Ovary (tissue), 9 donors: ENCODE results near the gene EGR2. TPM values are rescaled to one million over a fixed set of nuclear protein-coding genes. Genes with fewer than 3 reads are reported as not detected.

ENCODE experiments used
- DNase-seq, 5 donors: peaks; one replicate each; pipeline ENCODE4 v3.0.0-alpha.2; 2019 to 2020
- H3K27ac ChIP-seq, 2 donors: fragments of 200-600 bp; one replicate each; pipeline versions ENCODE4 v1.5.1 to v1.8.0; 2019 to 2022
- H3K27me3 ChIP-seq: fragments of 200-600 bp; one replicate; pipeline ENCODE4 v1.8.0; 2022
- H3K36me3 ChIP-seq: fragments of 200-600 bp; sonication (generic); one replicate; pipeline ENCODE4 v1.5.1; 2019
- H3K4me1 ChIP-seq: one replicate; pipeline ENCODE4 v1.8.1; 2013; ENCODE audit warnings: mild to moderate bottlenecking, moderate library complexity; ENCODE audit not compliant: insufficient read depth
- H3K4me3 ChIP-seq: fragments of 200-600 bp; sonication (generic); one replicate; pipeline ENCODE4 v1.5.1; 2017
- H3K9me3 ChIP-seq, 2 donors: fragments of 200-600 bp in 1 of 2; sonication (generic) in 1 of 2; one replicate each; pipeline versions ENCODE4 v1.5.1 to v1.8.1; 2013 to 2019; ENCODE audit warnings: mild to moderate bottlenecking in 1 of 2, moderate library complexity in 1 of 2
- EP300 ChIP-seq: sonication (generic); formaldehyde crosslinking; IDR thresholded peaks from one replicate; pipeline ENCODE4 v1.6.1; 2017; ENCODE audit warnings: antibody characterized with exemption
- POLR2A ChIP-seq: fragments of 450-650 bp; IDR thresholded peaks from one replicate; pipeline ENCODE4 v1.6.1; 2017; ENCODE audit warnings: antibody characterized with exemption, mild to moderate bottlenecking, moderate library complexity
- WGBS, 3 donors: extraction: QIAGEN DNeasy Blood & Tissue Kit in 1 of 3; methylation state at CpG; one replicate each; pipeline versions ENCODE4 v1.1.5 to v1.1.7; 2013 to 2017; 5-methylcytosine and 5-hydroxymethylcytosine counted together
- intact Hi-C, 4 donors: fragments of 100-400 bp; cut with DNase I; formaldehyde crosslinking; loops; one replicate each; pipeline versions ENCODE4 v1.11.0 to v1.15.1; 2022 to 2023
- polyA plus RNA-seq, 2 donors: library from polyadenylated mRNA; stranded (reverse); fragments of 200-250 nt in 1 of 2; fragments of 350-450 nt in 1 of 2; fragmentation: Illumina TruSeq in 1 of 2; extraction: RNeasy Lipid Tissue Mini Kit (QIAGEN cat#74804) in 1 of 2; gene quantifications; one replicate each; pipeline ENCODE4 v1.2.3, GENCODE V29; 2013 to 2014
- total RNA-seq, 7 donors: library from RNA; depleted of rRNA in 2 of 7; stranded (reverse); fragments of >200 nt in 2 of 7; fragmentation: NEBNext Ultra II Directional in 3 of 7; extraction: Animal tissue kit (Norgen Biotek cat#: 25700) in 3 of 7; gene quantifications; one replicate each; pipeline versions ENCODE4 v1.1.0 to v1.2.4, GENCODE V29; 2016 to 2023
- TF ChIP-seq, protein P1 (sequence below), 3 donors: fragments of 450-650 bp in 2 of 3; fragments of 200-600 bp in 1 of 3; IDR thresholded peaks; one replicate each; pipeline versions ENCODE4 v1.5.1 to v1.8.0; 2016 to 2022; ENCODE audit warnings: antibody characterized with exemption in 3 of 3, mild to moderate bottlenecking in 1 of 3
- donor health status: DM: no; HTN: no; CAD: no; lungs with moderate emphysema.
- donor health status: DM: no; HTN: no; CAD: no.
- donor health status: Bipolar disorder and iron deficiency.
- donor health status: DM: yes; HTN: yes; CAD: no.
- donor health status: DM: no; HTN: no; CAD: no.
- donor health status: DM: yes; HTN: yes; CAD: no.

EGR2 gene
- total and polyA plus RNA-seq, 9 donors, result 0.48 to 13.0 (median 4.6) TPM

DNA sequence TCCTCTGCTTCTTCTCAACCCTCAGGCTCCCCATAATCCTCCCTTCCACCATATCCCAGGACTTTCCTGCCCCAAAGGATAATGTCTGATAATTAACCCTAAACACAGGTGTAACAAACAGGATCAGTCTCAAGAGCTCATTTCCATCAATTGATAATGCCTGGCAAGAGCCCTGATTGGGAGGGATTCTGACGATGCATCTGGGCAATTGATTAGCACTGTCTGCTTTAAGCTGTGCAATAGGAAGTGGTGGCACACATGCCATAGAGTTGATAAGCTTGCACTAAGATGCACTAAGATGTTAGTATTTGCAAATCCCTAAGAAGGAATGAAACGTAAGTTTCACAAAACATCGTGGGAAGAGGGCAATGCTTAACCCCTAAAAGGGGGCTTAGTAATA, 27.4 kb upstream of the EGR2 start:
- H3K27ac ChIP-seq, result no peak overlapping the region
- peaks cover 0 to 8% of the 10 kb centered on the region in 2 donors for H3K9me3 ChIP-seq
- no peaks in the 10 kb centered on the region for H3K36me3 ChIP-seq
- no peak for DNase-seq
- no peaks in the 10 kb centered on the region for H3K4me1 ChIP-seq
- TF ChIP-seq EP300, result no peak
- TF ChIP-seq, protein P1, sequence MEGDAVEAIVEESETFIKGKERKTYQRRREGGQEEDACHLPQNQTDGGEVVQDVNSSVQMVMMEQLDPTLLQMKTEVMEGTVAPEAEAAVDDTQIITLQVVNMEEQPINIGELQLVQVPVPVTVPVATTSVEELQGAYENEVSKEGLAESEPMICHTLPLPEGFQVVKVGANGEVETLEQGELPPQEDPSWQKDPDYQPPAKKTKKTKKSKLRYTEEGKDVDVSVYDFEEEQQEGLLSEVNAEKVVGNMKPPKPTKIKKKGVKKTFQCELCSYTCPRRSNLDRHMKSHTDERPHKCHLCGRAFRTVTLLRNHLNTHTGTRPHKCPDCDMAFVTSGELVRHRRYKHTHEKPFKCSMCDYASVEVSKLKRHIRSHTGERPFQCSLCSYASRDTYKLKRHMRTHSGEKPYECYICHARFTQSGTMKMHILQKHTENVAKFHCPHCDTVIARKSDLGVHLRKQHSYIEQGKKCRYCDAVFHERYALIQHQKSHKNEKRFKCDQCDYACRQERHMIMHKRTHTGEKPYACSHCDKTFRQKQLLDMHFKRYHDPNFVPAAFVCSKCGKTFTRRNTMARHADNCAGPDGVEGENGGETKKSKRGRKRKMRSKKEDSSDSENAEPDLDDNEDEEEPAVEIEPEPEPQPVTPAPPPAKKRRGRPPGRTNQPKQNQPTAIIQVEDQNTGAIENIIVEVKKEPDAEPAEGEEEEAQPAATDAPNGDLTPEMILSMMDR (IDR thresholded peaks at IDR 0.05), result no peak
- TF ChIP-seq POLR2A, result no peak
- intact Hi-C loops, result no loop called here
- H3K27me3 ChIP-seq, result no peaks in the 10 kb centered on the region
- WGBS, 3 donors, result 61 to 71% (median 69%) methylated on average over 3 of the region's 3 CpGs
- H3K4me3 ChIP-seq, result no peak overlapping the region

DNA sequence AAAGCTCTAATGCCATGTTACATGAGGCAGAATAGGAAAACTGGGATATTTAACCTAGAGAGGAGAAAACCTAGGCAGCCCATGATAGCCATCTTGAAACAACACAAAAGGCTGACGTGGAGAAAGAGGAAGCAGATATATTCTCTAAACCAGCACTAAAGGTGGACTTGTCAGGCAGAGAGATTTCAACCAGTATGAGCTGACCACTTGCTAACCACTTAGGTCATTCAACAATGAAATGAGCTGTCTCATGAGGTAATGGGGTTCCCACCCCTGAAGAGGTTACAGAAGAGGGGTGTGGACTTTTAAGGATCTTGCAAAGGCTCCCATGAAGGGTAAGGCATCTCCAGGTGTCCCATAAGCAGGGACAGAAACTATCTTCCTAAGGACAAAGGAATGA, 26.8 kb upstream of the EGR2 start:
- 51 to 74% (median 66%) methylated on average over 1 of the region's 1 CpG for WGBS, 3 donors
- no peaks in the 10 kb centered on the region for H3K27me3 ChIP-seq
- H3K27ac ChIP-seq, result no peak overlapping the region
- intact Hi-C loops, result no loop called here
- no peaks in the 10 kb centered on the region for H3K4me1 ChIP-seq
- TF ChIP-seq, protein P1 (IDR thresholded peaks at IDR 0.05), result no peak
- TF ChIP-seq POLR2A, result no peak
- no peak for DNase-seq
- peaks cover 0 to 5% of the 10 kb centered on the region in 2 donors for H3K9me3 ChIP-seq
- no peaks in the 10 kb centered on the region for H3K36me3 ChIP-seq
- no peak overlapping the region for H3K4me3 ChIP-seq

DNA sequence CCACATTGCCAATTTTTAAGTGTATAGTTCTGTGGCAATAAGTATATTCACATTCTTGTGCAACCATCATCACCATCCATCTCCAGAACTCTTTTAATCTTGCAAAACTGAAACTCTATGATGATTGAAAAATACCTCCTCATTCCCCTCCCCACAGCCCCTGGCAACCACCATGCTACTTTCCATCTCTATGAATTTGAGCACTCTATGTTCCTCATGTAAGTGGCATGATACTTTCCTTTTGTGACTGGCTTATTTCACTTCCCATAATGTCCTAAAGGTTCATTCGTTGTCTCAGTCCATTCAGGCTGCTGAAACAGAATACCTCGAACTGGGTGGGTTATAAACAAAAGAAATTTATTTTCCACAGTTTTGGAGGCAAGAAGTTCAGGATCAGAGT, 23.4 kb upstream of the EGR2 start:
- TF ChIP-seq EP300, result no peak
- no peak for TF ChIP-seq POLR2A
- TF ChIP-seq, protein P1 (IDR thresholded peaks at IDR 0.05), result no peak
- Histone ChIP-seq H3K27ac (no peak overlapping the region), H3K4me1 (no peaks in the 10 kb centered on the region), H3K36me3 (no peaks in the 10 kb centered on the region), H3K4me3 (no peak overlapping the region), H3K9me3 (no peaks in the 10 kb centered on the region), H3K27me3 (no peaks in the 10 kb centered on the region)
- WGBS, 3 donors, result 75 to 80% (median 78%) methylated on average over 2 of the region's 2 CpGs
- intact Hi-C loops, result no loop called here
- DNase-seq, result no peak

- TF ChIP-seq, protein P1 (IDR thresholded peaks at IDR 0.05), result no peak
- no peak for TF ChIP-seq POLR2A
- no peak for TF ChIP-seq EP300
- Histone ChIP-seq H3K27ac (no peak overlapping the region), H3K36me3 (no peaks in the 10 kb centered on the region), H3K4me1 (no peaks in the 10 kb centered on the region), H3K9me3 (no peaks in the 10 kb centered on the region), H3K4me3 (no peak overlapping the region), H3K27me3 (no peaks in the 10 kb centered on the region)
- no peak for DNase-seq
- intact Hi-C loops, result no loop called here
- 9 to 20% (median 12%) methylated on average over 2 of the region's 2 CpGs for WGBS, 3 donors
These were observed 15.2 kb upstream of the EGR2 start for GRCh38 chr10:62831346-62831745.

DNA sequence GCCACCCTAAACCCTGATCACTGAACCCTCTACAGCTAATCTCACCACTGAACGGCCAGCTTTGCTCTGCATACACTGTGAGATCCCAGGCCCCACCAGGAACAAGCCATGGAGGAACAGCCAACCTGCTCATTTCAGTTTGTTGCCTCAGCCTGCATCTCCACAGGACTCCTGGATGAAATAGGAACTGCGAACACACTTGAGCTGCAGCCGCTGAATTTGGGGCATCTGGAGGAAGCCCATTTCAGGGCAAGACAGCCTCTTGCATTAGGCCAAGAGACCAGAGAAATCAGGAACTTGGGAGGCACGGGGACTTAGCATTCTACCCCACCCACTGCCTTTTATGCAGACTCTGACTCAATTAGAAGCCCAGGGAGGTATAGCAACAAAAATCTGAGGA, 14.5 kb upstream of the EGR2 start:
- Histone ChIP-seq H3K4me3 (no peak overlapping the region), H3K4me1 (no peaks in the 10 kb centered on the region), H3K36me3 (no peaks in the 10 kb centered on the region), H3K27ac (no peak overlapping the region), H3K9me3 (no peaks in the 10 kb centered on the region), H3K27me3 (no peaks in the 10 kb centered on the region)
- TF ChIP-seq, protein P1 (IDR thresholded peaks at IDR 0.05), result no peak
- TF ChIP-seq POLR2A (no peak), EP300 (no peak)
- WGBS, 3 donors, result 55 to 76% (median 75%) methylated on average over 4 of the region's 4 CpGs
- intact Hi-C loops, result no loop called here
- no peak for DNase-seq
